Neural progenitor cell (in vitro differentiated cells): ENCODE measurements around the gene DDX18.

ENCODE experiments used
- EZH2phosphoT487 ChIP-seq: fragments of 200-600 bp; sonication (generic); IDR thresholded peaks from 2 replicates; pipeline ENCODE4 v1.6.1; 2017; ENCODE audit warnings: antibody characterized with exemption
- TF ChIP-seq, protein P1 (sequence below): fragments of 200-600 bp; sonication (generic); IDR thresholded peaks from 2 replicates; pipeline ENCODE4 v1.5.1; 2017; ENCODE audit warnings: antibody characterized with exemption, mild to moderate bottlenecking

DNA sequence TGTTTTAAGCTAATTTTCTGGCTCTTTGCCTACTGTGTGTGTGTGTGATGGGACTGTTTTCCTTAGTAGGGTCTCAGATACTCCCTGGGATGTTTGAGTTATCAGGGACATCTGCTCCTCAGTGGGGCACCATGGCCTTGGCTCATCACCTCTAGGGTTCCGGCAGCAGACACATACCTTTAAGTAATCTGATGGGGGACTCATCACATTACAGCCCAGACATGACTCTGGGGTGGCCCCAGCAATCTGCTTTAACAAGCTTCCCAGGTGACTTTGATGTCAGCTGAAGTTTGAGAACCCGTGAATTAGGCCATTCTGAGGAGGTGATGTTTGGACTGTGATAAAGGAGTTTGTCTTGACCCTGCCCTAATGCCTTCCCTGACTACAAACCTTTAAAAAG is 38.8 kb downstream of the DDX18 start:
- TF ChIP-seq, protein P1, sequence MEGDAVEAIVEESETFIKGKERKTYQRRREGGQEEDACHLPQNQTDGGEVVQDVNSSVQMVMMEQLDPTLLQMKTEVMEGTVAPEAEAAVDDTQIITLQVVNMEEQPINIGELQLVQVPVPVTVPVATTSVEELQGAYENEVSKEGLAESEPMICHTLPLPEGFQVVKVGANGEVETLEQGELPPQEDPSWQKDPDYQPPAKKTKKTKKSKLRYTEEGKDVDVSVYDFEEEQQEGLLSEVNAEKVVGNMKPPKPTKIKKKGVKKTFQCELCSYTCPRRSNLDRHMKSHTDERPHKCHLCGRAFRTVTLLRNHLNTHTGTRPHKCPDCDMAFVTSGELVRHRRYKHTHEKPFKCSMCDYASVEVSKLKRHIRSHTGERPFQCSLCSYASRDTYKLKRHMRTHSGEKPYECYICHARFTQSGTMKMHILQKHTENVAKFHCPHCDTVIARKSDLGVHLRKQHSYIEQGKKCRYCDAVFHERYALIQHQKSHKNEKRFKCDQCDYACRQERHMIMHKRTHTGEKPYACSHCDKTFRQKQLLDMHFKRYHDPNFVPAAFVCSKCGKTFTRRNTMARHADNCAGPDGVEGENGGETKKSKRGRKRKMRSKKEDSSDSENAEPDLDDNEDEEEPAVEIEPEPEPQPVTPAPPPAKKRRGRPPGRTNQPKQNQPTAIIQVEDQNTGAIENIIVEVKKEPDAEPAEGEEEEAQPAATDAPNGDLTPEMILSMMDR, result no peak
- TF ChIP-seq EZH2phosphoT487, result no peak
